SK-N-MC (cell line): ENCODE results near the gene CSNK1E.

Experiments
- EZH2 ChIP-seq: fragments of 200-600 bp; sonication (generic); IDR thresholded peaks from one replicate; pipeline ENCODE4 v1.6.1; 2017; ENCODE audit warnings: antibody characterized with exemption
- POLR2AphosphoS5 ChIP-seq: IDR thresholded peaks from 2 replicates; pipeline ENCODE4 v1.6.1; 2012; ENCODE audit warnings: mild to moderate bottlenecking, low read depth, low read length, borderline replicate concordance

- TF ChIP-seq POLR2AphosphoS5 (no peak), EZH2 (no peak)
Observed at GRCh38 chr22:38350444-38351359, 33.5 kb upstream of the CSNK1E start.
